ENCODE results near the gene RPLP2. TPM values are rescaled to one million over a fixed set of nuclear protein-coding genes. Genes with fewer than 3 reads are reported as not detected.

Gene RPLP2
- polyA plus RNA-seq, 1 of the 3 experiments (the other 2 are of a cell fraction): 799 TPM

DNA sequence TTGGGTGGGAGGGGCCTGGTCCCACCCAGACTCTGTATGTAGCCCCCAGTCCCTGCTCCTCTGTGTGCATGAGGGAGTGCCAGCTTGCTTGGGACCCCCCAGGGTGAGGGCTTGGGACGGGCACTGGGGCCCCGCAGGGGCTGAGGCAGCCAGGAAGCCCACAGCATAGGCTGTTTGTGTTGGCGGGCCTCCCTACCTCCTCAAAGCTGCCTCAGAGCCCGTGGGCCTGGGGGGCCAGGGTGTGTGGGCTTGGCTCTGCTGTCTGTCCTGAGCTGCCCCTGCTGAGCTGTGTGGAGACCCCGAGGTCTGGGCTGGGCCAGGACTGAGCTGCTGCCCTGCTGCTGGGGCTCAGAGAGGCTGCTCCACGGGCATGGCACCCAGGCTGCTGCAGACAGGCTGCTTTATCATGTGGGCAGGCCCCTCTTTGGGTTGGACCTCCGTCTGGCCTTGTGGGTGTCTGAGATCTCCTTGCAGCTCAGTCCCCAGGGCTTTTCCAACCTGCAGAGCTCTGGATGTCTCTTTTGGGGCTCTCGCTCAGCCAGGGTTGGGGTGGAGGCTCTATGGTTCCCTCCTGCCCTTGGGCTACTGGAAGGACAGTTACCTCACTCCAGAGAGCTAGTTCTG is 36.2 kb downstream of the RPLP2 start:
- Histone ChIP-seq H2AFZ (ENCODE audit: low read depth) (no peak overlapping the region), H3F3A (replicated peaks; ENCODE audit: insufficient read depth) (peaks cover 25% of the 10 kb centered on the region)
- 63% methylated on average over 5 of the region's 8 CpGs for WGBS (ENCODE audit: low lambda C conversion rate)

GRCh38 chr11:846496-847098 is 36.8 kb downstream of the RPLP2 start:
- peaks cover 38% of the 10 kb centered on the region for H4K20me1 ChIP-seq (ENCODE audit: insufficient read depth)
- H3K4me2 ChIP-seq: peak overlapping the region; percentile 100
- H3K27me3 ChIP-seq (ENCODE audit: insufficient read depth): no peaks in the 10 kb centered on the region
- peaks cover 63% of the 10 kb centered on the region for H3K79me2 ChIP-seq (ENCODE audit: insufficient read depth)
- ChIA-PET POLR2A (no interaction called here), CTCF (interaction anchor here (0.9 to 7.5 kb wide), 9 partner anchors 9 to 204 kb away, joined by 3 to 70 read pairs (median 21); partner anchors contain the start of gene PNPLA2)
- WGBS (ENCODE audit: low lambda C conversion rate): 68% methylated on average over 7 of the region's 11 CpGs
- no peaks in the 10 kb centered on the region for H3K9me3 ChIP-seq
- H3F3A ChIP-seq (replicated peaks; ENCODE audit: insufficient read depth): peaks cover 22% of the 10 kb centered on the region
- peaks cover 0 to 4% of the 10 kb centered on the region in 2 experiments for H3K36me3 ChIP-seq (replicated peaks in 1 of 2; ENCODE audit: control insufficient read depth in 1 of 2, insufficient read depth in 2 of 2, low read length in 1 of 2)
- H3K27ac ChIP-seq (ENCODE audit: low read depth in 2 of 2, low read length in 1 of 2): peak overlapping the region in 1 of 2 experiments; percentile 91; a peak in 2 of 4 replicates
- no peak for DNase-seq
- H3K4me3 ChIP-seq (ENCODE audit: low read depth in 2 of 2, low read length in 1 of 2): peak overlapping the region in 1 of 2 experiments; percentile 100; a peak in 1 of 4 replicates
- H3K9ac ChIP-seq: peak overlapping the region; percentile 97; the same call in 1 of the 2 replicates
- no peak overlapping the region for H2AFZ ChIP-seq (ENCODE audit: low read depth)
- TF ChIP-seq GABPA (IDR thresholded peaks at IDR 0.05; ENCODE audit: low read depth) (no peak), CHD2 (IDR thresholded peaks at IDR 0.05; ENCODE audit: low read length, partially characterized antibody) (no peak), TCF12 (IDR thresholded peaks at IDR 0.05) (no peak), USF1 (IDR thresholded peaks at IDR 0.05; ENCODE audit: borderline replicate concordance, low read depth) (no peak), MEF2A (IDR thresholded peaks at IDR 0.05; ENCODE audit: borderline replicate concordance, low read depth) (no peak), RAD21 (IDR thresholded peaks at IDR 0.05; ENCODE audit: low read length) (no peak), PBX3 (IDR thresholded peaks at IDR 0.05) (no peak)
- TF ChIP-seq, protein P1, sequence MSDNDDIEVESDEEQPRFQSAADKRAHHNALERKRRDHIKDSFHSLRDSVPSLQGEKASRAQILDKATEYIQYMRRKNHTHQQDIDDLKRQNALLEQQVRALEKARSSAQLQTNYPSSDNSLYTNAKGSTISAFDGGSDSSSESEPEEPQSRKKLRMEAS (IDR thresholded peaks at IDR 0.05; ENCODE audit: low read depth): no peak
- no peaks in the 10 kb centered on the region for H3K9me2 ChIP-seq
- H3K4me1 ChIP-seq (ENCODE audit: control insufficient read depth in 1 of 2, insufficient read depth in 2 of 2, low read depth in 1 of 2, low read length in 1 of 2): peaks cover 32 to 44% of the 10 kb centered on the region in 2 experiments; a peak in 3 of 4 replicates

More for the DNA sequence above, 36.2 kb downstream of the RPLP2 start:
- peaks cover 65% of the 10 kb centered on the region for H3K79me2 ChIP-seq (ENCODE audit: insufficient read depth)
- CTCF ChIA-PET: interaction anchor here (0.9 to 7.5 kb wide), 3 partner anchors 16 to 205 kb away, joined by 3 to 70 read pairs (median 3); partner anchors contain the start of gene PNPLA2
- peak overlapping the region; percentile 91 to 93 for H3K27ac ChIP-seq (ENCODE audit: low read depth in 2 of 2, low read length in 1 of 2)
- no peaks in the 10 kb centered on the region for H3K9me3 ChIP-seq
- peaks cover 32 to 42% of the 10 kb centered on the region in 2 experiments; a peak in 3 of 4 replicates for H3K4me1 ChIP-seq (ENCODE audit: control insufficient read depth in 1 of 2, insufficient read depth in 2 of 2, low read depth in 1 of 2, low read length in 1 of 2)
- H3K4me3 ChIP-seq (ENCODE audit: low read depth in 2 of 2, low read length in 1 of 2): peak overlapping the region in 1 of 2 experiments; percentile 100; a peak in 1 of 4 replicates
- H4K20me1 ChIP-seq (ENCODE audit: insufficient read depth): peaks cover 38% of the 10 kb centered on the region
- no peak for DNase-seq
- H3K36me3 ChIP-seq (replicated peaks in 1 of 2; ENCODE audit: control insufficient read depth in 1 of 2, insufficient read depth in 2 of 2, low read length in 1 of 2): peaks cover 0 to 10% of the 10 kb centered on the region in 2 experiments
- TF ChIP-seq PBX3 (IDR thresholded peaks at IDR 0.05): no peak
- TF ChIP-seq RFX5 (IDR thresholded peaks at IDR 0.05; ENCODE audit: low read length): no peak
- peak; percentile 42 for TF ChIP-seq NFIC (IDR thresholded peaks at IDR 0.05; ENCODE audit: borderline replicate concordance)
- no peaks in the 10 kb centered on the region for H3K9me2 ChIP-seq
- H3K9ac ChIP-seq: peak overlapping the region; percentile 97
- POLR2A ChIA-PET: no interaction called here
- H3K27me3 ChIP-seq (ENCODE audit: insufficient read depth): no peaks in the 10 kb centered on the region
- H3K4me2 ChIP-seq: peak overlapping the region; percentile 100
